Nephron (organoid): ENCODE data around the gene TRIM72.
"Not testable (repeated sequence)": the region's sequence is repeated elsewhere in the genome, so short reads cannot be mapped to it uniquely, and the experiment has no call there.

Source experiments
- H3K27ac Mint-ChIP-seq, 3 experiments: 2 replicates each; pipeline ENCODE4 v1.8.0; 2020; ENCODE audit warnings: mixed read lengths in 3 of 3, mild to moderate bottlenecking in 2 of 3, moderate library complexity in 1 of 3
- H3K27me3 Mint-ChIP-seq: 2 replicates; pipeline ENCODE4 v1.8.0; 2021; ENCODE audit warnings: low read depth, mild to moderate bottlenecking, moderate library complexity, mixed read lengths
- H3K36me3 Mint-ChIP-seq: 2 replicates; pipeline ENCODE4 v1.8.0; 2020; ENCODE audit warnings: low read depth, mixed read lengths
- H3K4me1 Mint-ChIP-seq: 2 replicates; pipeline ENCODE4 v1.8.0; 2020; ENCODE audit warnings: mixed read lengths
- H3K4me3 Mint-ChIP-seq, 3 experiments: 2 replicates each; pipeline ENCODE4 v1.8.0; 2020; ENCODE audit warnings: mild to moderate bottlenecking in 3 of 3, mixed read lengths in 3 of 3, moderate library complexity in 2 of 3
- H3K9me3 Mint-ChIP-seq: 2 replicates; pipeline ENCODE4 v1.8.0; 2020; ENCODE audit warnings: mixed read lengths
- TF ChIP-seq, protein P1 (sequence below), 3 experiments: fragments of 200-600 bp; sonication (generic); IDR thresholded peaks; one replicate each; pipeline ENCODE4 v1.5.0; 2021; ENCODE audit warnings: antibody characterized with exemption in 3 of 3; ENCODE audit not compliant: unreplicated experiment in 3 of 3

TRIM72 gene

DNA sequence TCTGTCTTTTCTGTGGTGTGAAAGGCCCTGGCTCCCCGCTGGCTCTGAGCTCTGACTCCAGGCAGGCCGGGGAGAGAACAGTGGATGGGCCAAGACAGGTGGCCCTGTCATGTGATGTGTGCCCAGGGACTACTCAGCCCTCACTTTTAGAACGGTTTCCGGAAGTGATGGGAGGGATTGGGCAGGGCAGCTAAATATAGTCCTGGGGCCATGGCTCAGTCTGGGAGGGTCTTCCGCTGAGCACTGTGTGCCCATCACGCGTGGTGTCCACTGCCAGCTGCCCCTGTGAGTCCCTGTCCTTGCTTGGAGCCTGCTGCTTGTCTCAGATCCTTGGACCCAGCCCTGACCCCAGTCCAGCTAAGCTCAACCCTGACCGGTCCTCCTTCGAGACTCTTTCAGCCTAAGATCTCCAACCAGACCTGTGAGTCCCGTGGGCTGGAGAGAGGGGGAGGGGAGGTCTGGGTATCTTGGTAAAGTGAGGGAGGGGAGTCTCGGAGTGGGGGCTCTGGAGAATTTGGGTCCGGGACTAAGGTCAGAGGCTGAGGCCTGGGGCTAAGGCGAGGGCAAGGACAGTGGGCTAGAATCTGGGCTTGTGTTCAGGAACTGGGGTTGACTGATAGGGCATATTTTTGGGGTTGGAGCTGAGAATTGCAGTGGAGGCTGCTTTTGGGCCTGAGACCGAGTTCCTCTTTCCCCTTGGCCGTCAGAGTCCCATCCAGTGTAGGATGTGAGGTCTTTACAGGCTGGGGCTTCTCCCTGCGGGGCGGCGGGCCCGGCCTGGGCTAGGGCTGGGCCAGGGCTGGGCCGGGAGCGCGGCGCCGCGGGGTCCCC is at the start of gene TRIM72:
Gene TRIM72, plus strand, starts transcription at position 243 of the 831 bp plus-strand sequence. CDS start 620 bp downstream, outside the sequence.
- Mint-ChIP-seq H3K4me1 (peaks cover 24% of the 10 kb centered on the region), H3K4me3 (peak within 1 kb of the TSS; percentile 79 to 97 (median 87)), H3K27me3 (peaks cover 87% of the 10 kb centered on the region), H3K9me3 (no peaks in the 10 kb centered on the region), H3K27ac (peak within 1 kb of the TSS; percentile 33 to 81 (median 64)), H3K36me3 (no peaks in the 10 kb centered on the region)
- TF ChIP-seq, protein P1, sequence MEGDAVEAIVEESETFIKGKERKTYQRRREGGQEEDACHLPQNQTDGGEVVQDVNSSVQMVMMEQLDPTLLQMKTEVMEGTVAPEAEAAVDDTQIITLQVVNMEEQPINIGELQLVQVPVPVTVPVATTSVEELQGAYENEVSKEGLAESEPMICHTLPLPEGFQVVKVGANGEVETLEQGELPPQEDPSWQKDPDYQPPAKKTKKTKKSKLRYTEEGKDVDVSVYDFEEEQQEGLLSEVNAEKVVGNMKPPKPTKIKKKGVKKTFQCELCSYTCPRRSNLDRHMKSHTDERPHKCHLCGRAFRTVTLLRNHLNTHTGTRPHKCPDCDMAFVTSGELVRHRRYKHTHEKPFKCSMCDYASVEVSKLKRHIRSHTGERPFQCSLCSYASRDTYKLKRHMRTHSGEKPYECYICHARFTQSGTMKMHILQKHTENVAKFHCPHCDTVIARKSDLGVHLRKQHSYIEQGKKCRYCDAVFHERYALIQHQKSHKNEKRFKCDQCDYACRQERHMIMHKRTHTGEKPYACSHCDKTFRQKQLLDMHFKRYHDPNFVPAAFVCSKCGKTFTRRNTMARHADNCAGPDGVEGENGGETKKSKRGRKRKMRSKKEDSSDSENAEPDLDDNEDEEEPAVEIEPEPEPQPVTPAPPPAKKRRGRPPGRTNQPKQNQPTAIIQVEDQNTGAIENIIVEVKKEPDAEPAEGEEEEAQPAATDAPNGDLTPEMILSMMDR (IDR thresholded peaks at IDR 0.05; ENCODE audit: unreplicated experiment in 3 of 3) = no peak

DNA sequence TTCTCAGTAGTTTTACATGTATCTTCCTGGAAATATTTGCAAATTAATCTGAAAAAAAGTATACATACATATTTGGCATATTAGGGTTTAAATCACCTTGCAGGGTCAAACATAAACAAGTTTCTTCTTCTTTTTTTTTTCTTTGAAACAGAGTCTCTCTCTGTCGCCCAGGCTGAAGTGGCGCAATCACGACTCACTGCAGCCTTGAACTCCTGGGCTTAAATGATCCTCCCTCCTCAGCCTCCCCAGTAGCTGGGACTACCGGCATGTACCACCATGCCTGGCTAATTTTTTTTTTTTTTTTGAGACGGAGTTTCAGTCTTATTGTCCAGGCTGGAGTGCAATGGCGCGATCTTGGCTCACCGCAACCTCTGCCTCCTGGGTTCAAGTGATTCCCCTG is 46.6 kb upstream of the TRIM72 start:
- Mint-ChIP-seq H3K4me1 (no peaks in the 10 kb centered on the region), H3K27me3 (no peaks in the 10 kb centered on the region), H3K27ac (no peak overlapping the region), H3K9me3 (no peaks in the 10 kb centered on the region), H3K4me3 (no peak overlapping the region), H3K36me3 (no peaks in the 10 kb centered on the region)
- TF ChIP-seq, protein P1 (IDR thresholded peaks at IDR 0.05; ENCODE audit: unreplicated experiment in 3 of 3) = no peak

- no peaks in the 10 kb centered on the region for H3K27me3 Mint-ChIP-seq
- H3K27ac Mint-ChIP-seq = no peak overlapping the region
- H3K9me3 Mint-ChIP-seq = no peaks in the 10 kb centered on the region
- H3K36me3 Mint-ChIP-seq = no peaks in the 10 kb centered on the region
- no peak overlapping the region for H3K4me3 Mint-ChIP-seq
- TF ChIP-seq, protein P1 (IDR thresholded peaks at IDR 0.05; ENCODE audit: unreplicated experiment in 3 of 3) = no peak
- H3K4me1 Mint-ChIP-seq = no peaks in the 10 kb centered on the region
These were observed 45.1 kb upstream of the TRIM72 start for GRCh38 chr16:31168848-31169247.

DNA sequence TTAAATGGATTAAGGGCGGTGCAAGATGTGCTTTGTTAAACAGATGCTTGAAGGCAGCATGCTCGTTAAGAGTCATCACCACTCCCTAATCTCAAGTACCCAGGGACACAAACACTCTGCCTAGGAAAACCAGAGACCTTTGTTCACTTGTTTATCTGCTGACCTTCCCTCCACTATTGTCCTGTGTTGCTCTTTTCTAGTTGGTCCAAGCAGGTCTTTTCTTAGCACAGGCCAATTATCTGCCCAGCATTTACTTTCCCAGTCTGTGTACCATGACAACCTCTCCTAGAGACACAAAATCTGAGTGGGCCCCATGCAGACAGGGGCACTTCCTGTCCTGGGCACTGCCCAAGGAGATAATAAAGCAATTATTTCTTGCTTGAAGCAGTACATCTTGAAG is 43.9 kb upstream of the TRIM72 start:
- H3K27ac Mint-ChIP-seq, H3K4me3 Mint-ChIP-seq, H3K4me1 Mint-ChIP-seq, H3K9me3 Mint-ChIP-seq, H3K27me3 Mint-ChIP-seq, H3K36me3 Mint-ChIP-seq: not testable (repeated sequence)

DNA sequence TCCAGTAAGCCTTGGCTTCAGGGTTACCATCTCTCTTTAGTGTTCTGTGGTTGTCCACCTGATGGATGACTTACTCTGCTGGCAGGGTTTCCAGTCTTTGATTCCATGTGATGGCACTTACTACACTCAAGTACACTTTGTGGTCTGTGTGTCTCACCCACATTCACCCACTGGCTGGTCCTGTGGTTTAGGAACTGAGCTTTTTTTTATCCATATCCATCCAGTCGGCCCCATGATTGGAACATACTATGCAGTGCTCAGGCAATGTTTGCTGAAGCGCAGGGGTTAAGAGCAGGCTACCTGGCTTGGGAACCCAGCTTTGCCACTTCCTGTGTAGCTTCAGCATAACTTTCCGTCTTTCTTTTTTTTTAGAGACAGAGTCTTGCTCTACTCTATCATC is 36.8 kb upstream of the TRIM72 start:
- Mint-ChIP-seq H3K4me1 (peaks cover 6% of the 10 kb centered on the region), H3K4me3 (no peak overlapping the region), H3K27me3 (no peaks in the 10 kb centered on the region), H3K27ac (no peak overlapping the region), H3K9me3 (no peaks in the 10 kb centered on the region), H3K36me3 (peaks cover 9% of the 10 kb centered on the region)
- TF ChIP-seq, protein P1 (IDR thresholded peaks at IDR 0.05; ENCODE audit: unreplicated experiment in 3 of 3) = no peak

DNA sequence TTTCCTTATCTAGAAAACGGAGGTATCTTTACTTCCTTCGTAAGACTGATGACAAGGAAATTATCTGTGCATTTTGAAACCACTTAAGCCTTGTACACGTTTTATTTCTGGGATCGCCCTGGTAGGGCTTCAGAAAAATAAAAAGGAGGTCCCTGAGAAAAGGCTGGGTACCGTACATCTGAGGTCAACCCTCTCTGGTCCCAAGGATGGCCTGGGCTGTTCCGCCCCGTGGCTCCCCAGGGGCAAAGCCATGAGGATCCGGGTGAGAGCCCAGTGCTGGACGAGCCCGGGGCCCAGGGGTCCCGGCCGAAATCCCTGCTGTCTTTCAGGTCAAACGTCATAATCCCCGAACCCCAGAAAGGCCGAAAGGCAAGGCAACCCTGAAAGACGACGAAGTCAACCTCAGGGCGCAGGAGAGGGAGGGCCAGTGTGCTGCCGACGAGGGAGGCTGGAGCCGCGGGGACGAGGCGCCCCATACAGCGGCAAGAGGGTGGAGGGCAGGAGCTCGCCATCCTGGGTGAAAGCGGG is 34.6 kb upstream of the TRIM72 start:
- Mint-ChIP-seq H3K9me3 (no peaks in the 10 kb centered on the region), H3K4me3 (peak overlapping the region; percentile 94 to 95 (median 95)), H3K4me1 (peaks cover 26% of the 10 kb centered on the region), H3K27ac (peak overlapping the region; percentile 100), H3K36me3 (peaks cover 30% of the 10 kb centered on the region), H3K27me3 (no peaks in the 10 kb centered on the region)
- TF ChIP-seq, protein P1 (IDR thresholded peaks at IDR 0.05; ENCODE audit: unreplicated experiment in 3 of 3) = no peak
